Caco-2 (cell line): ENCODE measurements around the gene PAK5. TPM values are rescaled to one million over a fixed set of nuclear protein-coding genes. Genes with fewer than 3 reads are reported as not detected.

Source experiments
- BruUV-seq: library from RNA; stranded (reverse); fragments of 400-500 nt; replicated peaks from 2 replicates; lab custom pipeline; 2021; lab: Mats Ljungman, UMichigan
- CTCF ChIA-PET: fragments of 300-600 bp; sonication (Branson Sonifier 250); formaldehyde crosslinking; loops from one replicate; lab custom pipeline; 2022; ENCODE audit warnings: antibody characterized with exemption; lab: Charles Lee
- POLR2A ChIA-PET: fragments of 300-600 bp; sonication (Branson Sonifier 250); formaldehyde crosslinking; loops from one replicate; lab custom pipeline; 2022; ENCODE audit warnings: antibody characterized with exemption; lab: Charles Lee
- DNase-seq, 2 experiments: peaks; one replicate each; pipeline versions ENCODE4 v3.0.0 to v3.0.0-alpha.2; 2020 to 2022
- H3K27me3 ChIP-seq: replicated peaks from 2 replicates; pipeline ENCODE4 v1.6.0; 2011; ENCODE audit warnings: low read length; ENCODE audit not compliant: control insufficient read depth, insufficient read depth
- H3K36me3 ChIP-seq: 2 replicates; pipeline ENCODE4 v1.5.1; 2011; ENCODE audit warnings: low read length; ENCODE audit not compliant: control insufficient read depth, insufficient read depth
- H3K4me1 ChIP-seq: fragments of 250-450 bp; sonication (Bioruptor Pico); 2 replicates; pipeline ENCODE4 v1.5.1; 2020; ENCODE audit warnings: mild to moderate bottlenecking
- H3K4me3 ChIP-seq: 2 replicates; pipeline ENCODE4 v1.5.1; 2011; ENCODE audit warnings: low read depth, mild to moderate bottlenecking, control low read depth, low read length
- H3K9me3 ChIP-seq: fragments of 250-450 bp; sonication (Bioruptor Pico); 2 replicates; pipeline ENCODE4 v1.5.1; 2020; ENCODE audit warnings: mild to moderate bottlenecking, moderate library complexity
- H3K27ac Mint-ChIP-seq: one replicate; pipeline ENCODE4 v1.8.0; 2022; ENCODE audit warnings: mixed read lengths; ENCODE audit not compliant: unreplicated experiment
- H3K27me3 Mint-ChIP-seq: one replicate; pipeline ENCODE4 v1.8.0; 2022; ENCODE audit warnings: mixed read lengths; ENCODE audit not compliant: insufficient read depth, unreplicated experiment
- H3K36me3 Mint-ChIP-seq: one replicate; pipeline ENCODE4 v1.8.0; 2022; ENCODE audit warnings: mild to moderate bottlenecking, mixed read lengths; ENCODE audit not compliant: insufficient read depth, unreplicated experiment
- H3K4me1 Mint-ChIP-seq: one replicate; pipeline ENCODE4 v1.8.0; 2022; ENCODE audit warnings: low read depth, mixed read lengths; ENCODE audit not compliant: unreplicated experiment
- H3K4me3 Mint-ChIP-seq: one replicate; pipeline ENCODE4 v1.8.0; 2022; ENCODE audit warnings: mild to moderate bottlenecking, moderate library complexity, mixed read lengths; ENCODE audit not compliant: unreplicated experiment
- H3K9me3 Mint-ChIP-seq: one replicate; pipeline ENCODE4 v1.8.0; 2022; ENCODE audit warnings: mixed read lengths; ENCODE audit not compliant: unreplicated experiment
- intact Hi-C: fragments of 100-400 bp; cut with micrococcal nuclease; formaldehyde crosslinking; loops from one replicate; pipeline ENCODE4 v1.10.0; 2022; ENCODE audit not compliant: unreplicated experiment
- total RNA-seq: library from RNA; stranded (reverse); gene quantifications from 2 replicates; pipeline ENCODE4 v1.2.3, GENCODE V29; 2022
- TF ChIP-seq, protein P1 (sequence below), 2 experiments: fragments of 200-600 bp in 1 of 2; IDR thresholded peaks; 1 replicate in 1 of 2; 2 replicates in 1 of 2; pipeline versions ENCODE4 v1.5.1 to v1.8.0; 2011 to 2022; ENCODE audit warnings: antibody characterized with exemption in 1 of 2, control low read depth in 1 of 2, inconsistent platforms in 1 of 2, low read depth in 1 of 2, low read length in 1 of 2, mild to moderate bottlenecking in 1 of 2, moderate library complexity in 1 of 2; ENCODE audit not compliant: insufficient read depth in 1 of 2, severe bottlenecking in 1 of 2, unreplicated experiment in 1 of 2

The PAK5 gene
- total RNA-seq, 1 experiment from 2014 or later, result not detected

DNA sequence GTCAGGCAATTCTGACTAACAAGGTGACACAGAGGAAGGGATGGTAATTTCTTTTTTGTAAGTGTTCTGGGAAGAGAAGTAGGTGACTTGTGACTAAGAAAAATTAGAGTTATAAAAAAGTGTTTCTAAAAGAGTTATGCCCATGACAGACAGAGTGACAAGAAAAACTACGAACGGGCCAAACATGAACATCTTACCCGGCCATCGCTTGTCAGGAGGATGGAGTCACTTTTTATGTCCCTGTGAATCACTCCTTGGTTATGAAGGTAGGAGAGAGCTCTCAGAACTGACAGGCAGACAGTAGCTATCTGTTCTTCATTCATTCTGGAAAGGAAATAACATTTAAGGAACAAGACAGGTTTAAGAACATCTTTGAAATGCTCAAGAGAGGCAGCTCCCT is 281.5 kb downstream of the PAK5 start:
- DNase-seq, result no peak
- ChIA-PET POLR2A (no interaction called here), CTCF (no interaction called here)
- TF ChIP-seq, protein P1, sequence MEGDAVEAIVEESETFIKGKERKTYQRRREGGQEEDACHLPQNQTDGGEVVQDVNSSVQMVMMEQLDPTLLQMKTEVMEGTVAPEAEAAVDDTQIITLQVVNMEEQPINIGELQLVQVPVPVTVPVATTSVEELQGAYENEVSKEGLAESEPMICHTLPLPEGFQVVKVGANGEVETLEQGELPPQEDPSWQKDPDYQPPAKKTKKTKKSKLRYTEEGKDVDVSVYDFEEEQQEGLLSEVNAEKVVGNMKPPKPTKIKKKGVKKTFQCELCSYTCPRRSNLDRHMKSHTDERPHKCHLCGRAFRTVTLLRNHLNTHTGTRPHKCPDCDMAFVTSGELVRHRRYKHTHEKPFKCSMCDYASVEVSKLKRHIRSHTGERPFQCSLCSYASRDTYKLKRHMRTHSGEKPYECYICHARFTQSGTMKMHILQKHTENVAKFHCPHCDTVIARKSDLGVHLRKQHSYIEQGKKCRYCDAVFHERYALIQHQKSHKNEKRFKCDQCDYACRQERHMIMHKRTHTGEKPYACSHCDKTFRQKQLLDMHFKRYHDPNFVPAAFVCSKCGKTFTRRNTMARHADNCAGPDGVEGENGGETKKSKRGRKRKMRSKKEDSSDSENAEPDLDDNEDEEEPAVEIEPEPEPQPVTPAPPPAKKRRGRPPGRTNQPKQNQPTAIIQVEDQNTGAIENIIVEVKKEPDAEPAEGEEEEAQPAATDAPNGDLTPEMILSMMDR (IDR thresholded peaks at IDR 0.05; ENCODE audit: insufficient read depth in 1 of 2, low read depth in 1 of 2, low read length in 1 of 2, severe bottlenecking in 1 of 2, unreplicated experiment in 1 of 2), result no peak
- no TSS peak for BruUV-seq
- Histone ChIP-seq H3K9me3 (no peaks in the 10 kb centered on the region), H3K27me3 (no peaks in the 10 kb centered on the region), H3K36me3 (no peaks in the 10 kb centered on the region), H3K4me3 (no peak overlapping the region), H3K4me1 (no peaks in the 10 kb centered on the region)
- no peak overlapping the region for H3K27ac Mint-ChIP-seq
- intact Hi-C loops, result no loop called here
- no peak overlapping the region for H3K4me3 Mint-ChIP-seq
- H3K27me3 Mint-ChIP-seq, result peaks cover 10% of the 10 kb centered on the region
- no peaks in the 10 kb centered on the region for H3K36me3 Mint-ChIP-seq
- H3K9me3 Mint-ChIP-seq, result no peaks in the 10 kb centered on the region
- H3K4me1 Mint-ChIP-seq, result no peaks in the 10 kb centered on the region

DNA sequence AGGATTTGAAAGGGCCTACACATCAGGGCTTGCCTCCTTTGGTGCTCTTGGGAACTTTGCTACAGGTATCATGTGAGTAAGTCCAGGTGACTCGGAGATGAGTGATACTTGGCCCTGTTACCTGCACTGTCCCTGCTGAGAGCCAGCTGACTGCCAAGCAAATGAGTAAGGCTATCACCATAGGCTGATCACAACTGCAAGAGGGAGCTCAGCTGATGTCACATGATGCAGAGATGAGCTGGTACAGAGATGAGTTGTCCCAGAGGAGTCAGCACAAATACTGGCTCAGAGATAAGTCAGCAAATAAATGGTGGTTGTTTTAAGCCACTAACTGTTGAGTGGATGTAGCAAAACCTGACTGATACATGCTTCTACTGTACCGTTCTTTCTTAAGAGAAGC is 283.1 kb downstream of the PAK5 start:
- Histone ChIP-seq H3K9me3 (no peaks in the 10 kb centered on the region), H3K4me1 (no peaks in the 10 kb centered on the region), H3K36me3 (no peaks in the 10 kb centered on the region), H3K4me3 (no peak overlapping the region), H3K27me3 (no peaks in the 10 kb centered on the region)
- no peak for DNase-seq
- H3K4me3 Mint-ChIP-seq, result no peak overlapping the region
- BruUV-seq, result no TSS peak
- intact Hi-C loops, result no loop called here
- H3K4me1 Mint-ChIP-seq, result no peaks in the 10 kb centered on the region
- POLR2A ChIA-PET, result no interaction called here
- CTCF ChIA-PET, result no interaction called here
- TF ChIP-seq, protein P1 (IDR thresholded peaks at IDR 0.05; ENCODE audit: insufficient read depth in 1 of 2, low read depth in 1 of 2, low read length in 1 of 2, severe bottlenecking in 1 of 2, unreplicated experiment in 1 of 2), result no peak
- H3K27ac Mint-ChIP-seq, result no peak overlapping the region
- peaks cover 10% of the 10 kb centered on the region for H3K27me3 Mint-ChIP-seq
- H3K9me3 Mint-ChIP-seq, result no peaks in the 10 kb centered on the region
- no peaks in the 10 kb centered on the region for H3K36me3 Mint-ChIP-seq

DNA sequence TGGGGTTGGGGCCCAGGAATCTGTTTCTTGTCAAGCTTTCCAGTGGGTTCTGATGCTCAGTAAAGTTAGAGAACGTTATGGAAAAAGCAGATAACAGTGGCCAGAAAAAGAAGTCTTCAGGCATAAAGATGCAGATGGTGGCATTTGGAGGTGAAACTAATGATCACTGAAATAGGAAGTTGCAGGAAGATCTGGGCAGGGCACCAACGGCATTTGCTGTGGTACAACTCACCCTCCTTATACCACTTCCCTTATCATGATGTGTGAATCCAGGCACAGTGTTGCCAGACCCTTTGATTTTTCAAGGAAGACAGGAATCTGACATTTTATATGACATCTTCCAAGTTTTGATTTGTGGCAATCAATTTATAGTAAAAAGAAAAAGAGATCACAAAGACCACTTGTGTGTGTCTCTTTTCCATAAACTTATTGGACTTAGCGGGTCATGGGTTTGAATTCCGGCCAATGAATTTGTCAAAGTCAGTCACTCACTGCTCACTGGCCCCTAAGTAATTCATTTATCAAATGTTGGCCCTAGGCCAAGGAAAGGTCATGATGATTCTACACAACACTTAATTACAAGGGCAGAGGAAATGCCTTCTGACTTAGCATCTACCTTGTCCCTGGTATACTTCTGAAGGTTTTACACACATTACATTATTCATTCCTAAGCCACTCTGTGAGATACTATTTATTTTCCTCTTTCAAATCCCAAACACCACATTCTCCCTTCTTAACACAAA is 286.9 kb downstream of the PAK5 start:
- Mint-ChIP-seq H3K9me3 (no peaks in the 10 kb centered on the region), H3K36me3 (no peaks in the 10 kb centered on the region), H3K4me3 (no peak overlapping the region), H3K27ac (no peak overlapping the region), H3K4me1 (no peaks in the 10 kb centered on the region), H3K27me3 (peaks cover 5% of the 10 kb centered on the region)
- TF ChIP-seq, protein P1 (IDR thresholded peaks at IDR 0.05; ENCODE audit: insufficient read depth in 1 of 2, low read depth in 1 of 2, low read length in 1 of 2, severe bottlenecking in 1 of 2, unreplicated experiment in 1 of 2), result no peak
- Histone ChIP-seq H3K36me3 (no peaks in the 10 kb centered on the region), H3K4me3 (no peak overlapping the region), H3K27me3 (no peaks in the 10 kb centered on the region), H3K9me3 (no peaks in the 10 kb centered on the region), H3K4me1 (no peaks in the 10 kb centered on the region)
- ChIA-PET CTCF (no interaction called here), POLR2A (no interaction called here)
- intact Hi-C loops, result no loop called here
- no TSS peak for BruUV-seq
- DNase-seq, result no peak
